Chondrocyte (in vitro differentiated cells): Measurements from ENCODE around the gene PRR5. TPM values are rescaled to one million over a fixed set of nuclear protein-coding genes. Genes with fewer than 3 reads are reported as not detected.

ENCODE experiments used
- DNase-seq: peaks from one replicate; pipeline ENCODE4 v3.0.0; 2021; ENCODE audit warnings: mixed read lengths, low spot score
- H3K27ac Mint-ChIP-seq: one replicate; pipeline ENCODE4 v1.8.0; 2021; ENCODE audit warnings: mild to moderate bottlenecking, moderate library complexity, mixed read lengths; ENCODE audit not compliant: unreplicated experiment
- H3K27me3 Mint-ChIP-seq: 2 replicates; pipeline ENCODE4 v1.8.0; 2021; ENCODE audit warnings: low read depth, mixed read lengths
- H3K36me3 Mint-ChIP-seq: 2 replicates; pipeline ENCODE4 v1.8.0; 2021; ENCODE audit warnings: low read depth, mixed read lengths
- H3K4me1 Mint-ChIP-seq: 2 replicates; pipeline ENCODE4 v1.8.0; 2021; ENCODE audit warnings: low read depth, mild to moderate bottlenecking, mixed read lengths
- H3K4me3 Mint-ChIP-seq: one replicate; pipeline ENCODE4 v1.8.0; 2021; ENCODE audit warnings: mild to moderate bottlenecking, moderate library complexity, mixed read lengths; ENCODE audit not compliant: unreplicated experiment
- H3K9me3 Mint-ChIP-seq: 2 replicates; pipeline ENCODE4 v1.8.0; 2021; ENCODE audit warnings: low read depth, mixed read lengths
- total RNA-seq: library from RNA; stranded (reverse); gene quantifications from 3 replicates; pipeline ENCODE4 v1.2.1, GENCODE V29; 2021
- TF ChIP-seq, protein P1 (sequence below): fragments of 200-600 bp; sonication (generic); IDR thresholded peaks from 2 replicates; pipeline ENCODE4 v1.5.0; 2021; ENCODE audit warnings: antibody characterized with exemption, mild to moderate bottlenecking, moderate library complexity

PRR5 gene
- total RNA-seq, 1 donor from 2014 or later = 15.1 TPM

DNA sequence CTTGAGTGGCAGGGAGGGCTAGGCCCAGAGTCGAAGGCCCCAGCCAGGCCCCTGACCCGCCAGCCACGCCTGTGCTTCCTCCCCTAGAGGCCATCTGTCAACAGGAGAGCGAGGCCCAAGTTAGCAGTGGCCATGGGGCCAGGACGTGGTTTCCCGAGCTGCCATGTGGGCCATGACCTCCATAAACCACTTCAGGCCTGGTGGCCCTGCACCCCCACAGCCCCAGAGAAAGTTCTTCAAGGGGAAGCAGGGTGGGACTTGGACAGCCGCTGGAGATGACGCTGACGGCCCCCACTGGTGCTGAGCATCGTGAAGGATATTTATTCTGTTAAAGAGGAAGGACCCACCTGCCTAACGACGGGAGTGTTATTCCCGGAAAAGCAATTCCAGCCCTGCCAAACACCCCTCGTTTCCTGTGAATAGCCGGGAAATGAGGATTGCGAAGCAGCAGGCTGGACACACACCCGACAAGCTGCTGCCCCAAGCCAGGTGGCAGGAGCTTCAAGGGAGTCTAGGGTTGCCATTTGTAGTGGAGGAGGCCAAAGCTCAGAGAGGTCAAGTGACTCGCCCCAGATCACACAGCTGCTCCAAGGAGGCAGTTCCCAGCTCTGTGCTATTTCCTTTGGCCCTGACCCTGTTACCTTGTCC, 12.8 kb downstream of the PRR5 start:
- H3K27me3 Mint-ChIP-seq = no peaks in the 10 kb centered on the region
- DNase-seq = no peak
- H3K4me1 Mint-ChIP-seq = no peaks in the 10 kb centered on the region
- no peak overlapping the region for H3K27ac Mint-ChIP-seq
- no peaks in the 10 kb centered on the region for H3K9me3 Mint-ChIP-seq
- H3K36me3 Mint-ChIP-seq = no peaks in the 10 kb centered on the region
- TF ChIP-seq, protein P1, sequence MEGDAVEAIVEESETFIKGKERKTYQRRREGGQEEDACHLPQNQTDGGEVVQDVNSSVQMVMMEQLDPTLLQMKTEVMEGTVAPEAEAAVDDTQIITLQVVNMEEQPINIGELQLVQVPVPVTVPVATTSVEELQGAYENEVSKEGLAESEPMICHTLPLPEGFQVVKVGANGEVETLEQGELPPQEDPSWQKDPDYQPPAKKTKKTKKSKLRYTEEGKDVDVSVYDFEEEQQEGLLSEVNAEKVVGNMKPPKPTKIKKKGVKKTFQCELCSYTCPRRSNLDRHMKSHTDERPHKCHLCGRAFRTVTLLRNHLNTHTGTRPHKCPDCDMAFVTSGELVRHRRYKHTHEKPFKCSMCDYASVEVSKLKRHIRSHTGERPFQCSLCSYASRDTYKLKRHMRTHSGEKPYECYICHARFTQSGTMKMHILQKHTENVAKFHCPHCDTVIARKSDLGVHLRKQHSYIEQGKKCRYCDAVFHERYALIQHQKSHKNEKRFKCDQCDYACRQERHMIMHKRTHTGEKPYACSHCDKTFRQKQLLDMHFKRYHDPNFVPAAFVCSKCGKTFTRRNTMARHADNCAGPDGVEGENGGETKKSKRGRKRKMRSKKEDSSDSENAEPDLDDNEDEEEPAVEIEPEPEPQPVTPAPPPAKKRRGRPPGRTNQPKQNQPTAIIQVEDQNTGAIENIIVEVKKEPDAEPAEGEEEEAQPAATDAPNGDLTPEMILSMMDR = no peak
- no peak overlapping the region for H3K4me3 Mint-ChIP-seq

- no peak overlapping the region for H3K27ac Mint-ChIP-seq
- DNase-seq = no peak
- H3K36me3 Mint-ChIP-seq = no peaks in the 10 kb centered on the region
- no peaks in the 10 kb centered on the region for H3K27me3 Mint-ChIP-seq
- H3K9me3 Mint-ChIP-seq = no peaks in the 10 kb centered on the region
- TF ChIP-seq, protein P1 = no peak
- no peak overlapping the region for H3K4me3 Mint-ChIP-seq
- H3K4me1 Mint-ChIP-seq = no peaks in the 10 kb centered on the region
Measured at GRCh38 chr22:44718418-44718817, 16.4 kb downstream of the PRR5 start.

DNA sequence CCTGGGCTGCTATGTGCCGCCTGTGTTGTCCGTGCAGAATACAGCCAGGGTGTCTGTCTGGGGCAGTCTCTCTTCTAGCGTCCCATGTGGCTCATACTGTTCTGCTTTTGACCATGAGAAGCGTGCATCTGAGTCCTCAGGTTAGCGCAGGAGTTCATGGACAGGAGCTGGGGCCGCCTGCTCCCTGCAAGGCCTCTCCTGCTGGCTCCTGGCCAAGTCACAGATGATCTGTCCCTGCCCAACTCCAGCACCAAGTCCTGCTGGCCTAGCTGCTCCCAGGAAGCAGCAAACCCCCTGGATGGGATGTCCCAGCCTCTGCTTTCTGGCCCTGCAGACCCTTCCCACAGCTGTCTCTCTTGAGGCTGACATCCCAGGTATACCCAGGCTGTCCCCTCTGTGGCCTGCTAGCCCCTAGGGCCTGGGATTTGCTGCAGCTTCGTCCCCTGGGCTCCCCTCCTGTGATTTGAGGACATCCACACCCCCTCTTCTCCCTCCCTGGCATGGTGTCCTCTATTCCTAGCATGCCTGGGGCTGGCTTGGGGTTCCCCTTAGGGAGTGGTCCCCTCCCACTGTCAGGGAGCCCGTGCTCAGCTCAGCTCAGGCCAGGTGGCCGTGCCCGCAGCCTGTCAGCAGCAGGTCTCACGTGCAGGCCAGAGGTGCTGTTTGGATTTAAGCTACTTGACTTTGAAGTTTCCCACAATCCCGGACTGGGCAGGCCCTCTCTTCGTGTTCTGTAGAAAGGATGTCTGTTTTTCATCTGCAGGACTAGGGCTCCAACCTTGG, 17.8 kb downstream of the PRR5 start:
- no peak overlapping the region for H3K27ac Mint-ChIP-seq

GRCh38 chr22:44721213-44721612, 19.2 kb downstream of the PRR5 start:
- no peaks in the 10 kb centered on the region for H3K27me3 Mint-ChIP-seq
- H3K36me3 Mint-ChIP-seq = peaks cover 3% of the 10 kb centered on the region
- H3K4me3 Mint-ChIP-seq = no peak overlapping the region
- TF ChIP-seq, protein P1 = no peak
- no peak overlapping the region for H3K27ac Mint-ChIP-seq
- no peaks in the 10 kb centered on the region for H3K4me1 Mint-ChIP-seq
- DNase-seq = no peak
- H3K9me3 Mint-ChIP-seq = no peaks in the 10 kb centered on the region

More for the DNA sequence above, 17.8 kb downstream of the PRR5 start:
- Mint-ChIP-seq H3K4me1 (no peaks in the 10 kb centered on the region), H3K4me3 (no peak overlapping the region), H3K9me3 (no peaks in the 10 kb centered on the region), H3K27me3 (no peaks in the 10 kb centered on the region), H3K36me3 (peaks cover 3% of the 10 kb centered on the region)
- DNase-seq = no peak
- TF ChIP-seq, protein P1 = no peak

DNA sequence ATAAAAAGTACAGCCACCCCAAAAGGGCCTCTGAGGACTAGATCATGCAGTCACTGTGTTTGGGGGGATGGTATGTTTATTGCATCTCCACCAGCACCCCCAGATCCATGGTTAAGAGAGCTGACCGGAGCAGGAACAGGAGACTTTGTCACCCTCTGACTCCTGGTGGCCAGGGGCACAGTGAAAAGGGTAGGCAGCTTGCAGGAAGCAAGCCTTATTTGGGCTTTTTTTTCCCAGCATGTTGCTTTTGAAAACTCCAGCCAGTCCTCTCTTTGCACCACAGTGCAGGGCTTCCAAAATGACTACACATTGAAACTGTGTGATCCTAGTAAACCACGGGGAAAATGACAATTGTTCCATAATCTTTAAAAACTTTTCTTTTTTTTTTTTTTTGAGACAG, 20.6 kb downstream of the PRR5 start:
- Mint-ChIP-seq H3K36me3 (peaks cover 3% of the 10 kb centered on the region), H3K4me1 (no peaks in the 10 kb centered on the region), H3K4me3 (no peak overlapping the region), H3K27ac (no peak overlapping the region), H3K27me3 (no peaks in the 10 kb centered on the region), H3K9me3 (no peaks in the 10 kb centered on the region)
- TF ChIP-seq, protein P1 = no peak
- DNase-seq = no peak
